ENCODE measurements around the gene CDH23.

- TF ChIP-seq CTCF (IDR thresholded peaks at IDR 0.05) (no peak), POLR2A (IDR thresholded peaks at IDR 0.05) (no peak)
Observed at GRCh38 chr10:71737834-71738197, 341.1 kb downstream of the CDH23 start.
